Measurements from ENCODE around the gene TRIP4. TPM values are rescaled to one million over a fixed set of nuclear protein-coding genes. Genes with fewer than 3 reads are reported as not detected.

TRIP4 gene
- total RNA-seq, 1 experiment from 2014 or later, result 21.7 TPM

DNA sequence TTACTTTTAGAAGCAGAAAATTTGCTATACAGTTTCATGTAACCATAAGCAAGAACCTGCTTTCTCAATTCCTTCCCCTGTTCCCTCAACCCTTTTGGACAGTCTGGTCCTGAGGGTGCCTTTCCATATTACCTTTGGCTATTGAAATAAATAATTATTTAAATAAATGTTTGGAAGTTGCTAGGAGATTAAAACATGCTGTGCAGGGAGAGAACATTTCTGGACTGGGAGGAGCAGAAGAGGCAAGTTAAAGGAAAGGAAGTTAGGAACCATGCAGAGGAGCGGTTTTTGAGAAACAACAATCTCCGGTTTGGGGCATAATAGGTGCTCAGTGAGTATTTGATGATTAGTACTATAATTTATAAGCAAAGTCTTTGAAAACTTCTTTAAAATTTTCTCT is 114.5 kb downstream of the TRIP4 start:
- 0 out of 7 replicates have a peak overlapping the region, but pooled peaks of 1 of the 3 experiments have one; percentile 53 for H3K27ac Mint-ChIP-seq
- DNase-seq, result no peak
- Histone ChIP-seq H2BK5ac (ENCODE audit: insufficient read length, low read length) (no peak overlapping the region), H3K14ac (ENCODE audit: insufficient read depth, low read length) (no peak overlapping the region), H3K9me3 (ENCODE audit: control insufficient read depth, low read depth, low read length) (no peaks in the 10 kb centered on the region), H2BK15ac (ENCODE audit: low read depth, low read length) (no peak overlapping the region), H3K4me1 (ENCODE audit: insufficient read depth, low read length) (peaks cover 3% of the 10 kb centered on the region), H3K4me2 (ENCODE audit: insufficient read depth, insufficient read length, low read length) (no peak overlapping the region), H2AK5ac (ENCODE audit: insufficient read length, low read length) (no peak overlapping the region), H3K56ac (ENCODE audit: insufficient read length, low read depth, low read length) (no peak overlapping the region), H3K23ac (ENCODE audit: insufficient read length, low read depth, low read length) (no peak overlapping the region), H3K79me2 (ENCODE audit: insufficient read depth, low read length) (peaks cover 1% of the 10 kb centered on the region; the same call in 1 of the 2 replicates), H2BK120ac (ENCODE audit: low read depth, low read length, poor library complexity, severe bottlenecking) (no peak overlapping the region), H3K79me1 (ENCODE audit: insufficient read depth, low read depth, low read length, poor library complexity, severe bottlenecking) (peaks cover 7% of the 10 kb centered on the region), H3K4ac (ENCODE audit: low read depth, low read length) (no peak overlapping the region), H4K5ac (ENCODE audit: insufficient read length, low read depth, low read length) (no peak overlapping the region), H2BK20ac (ENCODE audit: low read depth, low read length, poor library complexity, severe bottlenecking) (no peak overlapping the region), H2AFZ (ENCODE audit: low read length) (no peak overlapping the region), H4K91ac (ENCODE audit: insufficient read length, low read depth, low read length) (no peak overlapping the region), H4K8ac (replicated peaks; ENCODE audit: insufficient read length, low read depth, low read length) (no peak overlapping the region), H4K20me1 (ENCODE audit: control insufficient read depth, insufficient read depth, insufficient read length) (no peaks in the 10 kb centered on the region), H3K18ac (ENCODE audit: insufficient read length, low read depth, low read length) (no peak overlapping the region), H3T11ph (ENCODE audit: low read length) (no peak overlapping the region), H3K9ac (ENCODE audit: extremely low read depth, insufficient read length, low read length) (no peak overlapping the region), H3K27ac (ENCODE audit: insufficient read length, low read depth, low read length) (no peak overlapping the region), H3K23me2 (ENCODE audit: insufficient read length, low read depth, low read length, poor library complexity, severe bottlenecking) (no peaks in the 10 kb centered on the region), H3K27me3 (ENCODE audit: insufficient read depth, low read length) (no peaks in the 10 kb centered on the region), H2BK12ac (ENCODE audit: insufficient read length, low read depth, low read length) (no peak overlapping the region)
- peaks cover 17 to 21% of the 10 kb centered on the region in 2 experiments for H3K4me1 Mint-ChIP-seq
- no peak overlapping the region for H3K4me3 Mint-ChIP-seq
- TF ChIP-seq, protein P1, sequence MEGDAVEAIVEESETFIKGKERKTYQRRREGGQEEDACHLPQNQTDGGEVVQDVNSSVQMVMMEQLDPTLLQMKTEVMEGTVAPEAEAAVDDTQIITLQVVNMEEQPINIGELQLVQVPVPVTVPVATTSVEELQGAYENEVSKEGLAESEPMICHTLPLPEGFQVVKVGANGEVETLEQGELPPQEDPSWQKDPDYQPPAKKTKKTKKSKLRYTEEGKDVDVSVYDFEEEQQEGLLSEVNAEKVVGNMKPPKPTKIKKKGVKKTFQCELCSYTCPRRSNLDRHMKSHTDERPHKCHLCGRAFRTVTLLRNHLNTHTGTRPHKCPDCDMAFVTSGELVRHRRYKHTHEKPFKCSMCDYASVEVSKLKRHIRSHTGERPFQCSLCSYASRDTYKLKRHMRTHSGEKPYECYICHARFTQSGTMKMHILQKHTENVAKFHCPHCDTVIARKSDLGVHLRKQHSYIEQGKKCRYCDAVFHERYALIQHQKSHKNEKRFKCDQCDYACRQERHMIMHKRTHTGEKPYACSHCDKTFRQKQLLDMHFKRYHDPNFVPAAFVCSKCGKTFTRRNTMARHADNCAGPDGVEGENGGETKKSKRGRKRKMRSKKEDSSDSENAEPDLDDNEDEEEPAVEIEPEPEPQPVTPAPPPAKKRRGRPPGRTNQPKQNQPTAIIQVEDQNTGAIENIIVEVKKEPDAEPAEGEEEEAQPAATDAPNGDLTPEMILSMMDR (conservative IDR thresholded peaks at IDR 0.05), result no peak
- H3K36me3 Mint-ChIP-seq (ENCODE audit: insufficient read depth in 1 of 3, low read depth in 3 of 3), result peaks cover 14 to 35% (median 33%) of the 10 kb centered on the region in 3 experiments
- no peaks in the 10 kb centered on the region for H3K9me3 Mint-ChIP-seq
- WGBS (ENCODE audit: extremely low coverage, insufficient read length, low lambda C conversion rate), result no CpG with 5 or more reads among the region's 2 CpGs
- H3K27me3 Mint-ChIP-seq (ENCODE audit: low read depth), result no peaks in the 10 kb centered on the region
